A673 (cell line): ENCODE data around the gene MOG.

Experiments
- EZH2 ChIP-seq: fragments of 200-600 bp; sonication (generic); IDR thresholded peaks from 2 replicates; pipeline ENCODE4 v1.6.1; 2017; ENCODE audit warnings: borderline replicate concordance, low read depth, mild to moderate bottlenecking, mixed read lengths, antibody characterized with exemption, low read length; ENCODE audit not compliant: poor library complexity, severe bottlenecking
- TF ChIP-seq, protein P1 (sequence below): fragments of 300-800, 200-600 bp; sonication (generic); conservative IDR thresholded peaks from 2 replicates; pipeline ENCODE4 v1.5.1; 2017; ENCODE audit warnings: low read depth, mild to moderate bottlenecking, antibody characterized with exemption, low read length, moderate library complexity, mixed read lengths

DNA sequence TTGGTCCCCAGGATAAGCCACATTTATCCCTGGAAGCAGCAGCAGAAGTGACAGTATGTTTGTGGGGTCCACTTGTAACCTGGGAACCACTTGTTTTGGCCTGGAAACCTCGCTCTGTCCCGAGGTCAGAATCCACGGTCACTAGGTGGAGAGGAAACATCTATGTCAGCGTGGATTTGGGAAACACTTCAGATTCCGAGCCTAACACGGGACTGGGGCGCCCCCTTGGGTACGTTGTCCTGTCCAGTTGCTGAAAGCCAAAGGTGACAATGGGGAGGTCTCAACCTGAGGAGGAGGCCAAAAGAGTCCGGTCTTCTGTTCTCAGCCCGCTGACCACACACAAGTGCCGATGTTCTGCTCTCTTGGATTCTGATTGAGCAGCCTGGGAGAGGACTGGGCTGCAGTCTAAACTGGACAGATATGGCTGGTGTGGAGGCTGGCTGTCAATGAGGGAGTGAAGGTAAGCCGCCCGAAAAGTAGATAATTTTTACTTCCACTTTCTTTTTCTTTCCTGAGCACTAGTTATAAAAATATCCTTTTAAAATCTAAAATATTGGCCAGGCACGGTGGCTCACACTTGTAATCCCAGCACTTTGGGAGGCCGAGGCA lies 28.9 kb downstream of the MOG start:
- TF ChIP-seq, protein P1, sequence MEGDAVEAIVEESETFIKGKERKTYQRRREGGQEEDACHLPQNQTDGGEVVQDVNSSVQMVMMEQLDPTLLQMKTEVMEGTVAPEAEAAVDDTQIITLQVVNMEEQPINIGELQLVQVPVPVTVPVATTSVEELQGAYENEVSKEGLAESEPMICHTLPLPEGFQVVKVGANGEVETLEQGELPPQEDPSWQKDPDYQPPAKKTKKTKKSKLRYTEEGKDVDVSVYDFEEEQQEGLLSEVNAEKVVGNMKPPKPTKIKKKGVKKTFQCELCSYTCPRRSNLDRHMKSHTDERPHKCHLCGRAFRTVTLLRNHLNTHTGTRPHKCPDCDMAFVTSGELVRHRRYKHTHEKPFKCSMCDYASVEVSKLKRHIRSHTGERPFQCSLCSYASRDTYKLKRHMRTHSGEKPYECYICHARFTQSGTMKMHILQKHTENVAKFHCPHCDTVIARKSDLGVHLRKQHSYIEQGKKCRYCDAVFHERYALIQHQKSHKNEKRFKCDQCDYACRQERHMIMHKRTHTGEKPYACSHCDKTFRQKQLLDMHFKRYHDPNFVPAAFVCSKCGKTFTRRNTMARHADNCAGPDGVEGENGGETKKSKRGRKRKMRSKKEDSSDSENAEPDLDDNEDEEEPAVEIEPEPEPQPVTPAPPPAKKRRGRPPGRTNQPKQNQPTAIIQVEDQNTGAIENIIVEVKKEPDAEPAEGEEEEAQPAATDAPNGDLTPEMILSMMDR: no peak
- TF ChIP-seq EZH2: no peak
